ENCODE data around the gene MARVELD1. TPM values are rescaled to one million over a fixed set of nuclear protein-coding genes. Genes with fewer than 3 reads are reported as not detected.

MARVELD1 gene
- total and polyA plus RNA-seq, 2 of the 4 experiments (the other 2 are of a cell fraction), result 12.0 to 68.1 TPM

DNA sequence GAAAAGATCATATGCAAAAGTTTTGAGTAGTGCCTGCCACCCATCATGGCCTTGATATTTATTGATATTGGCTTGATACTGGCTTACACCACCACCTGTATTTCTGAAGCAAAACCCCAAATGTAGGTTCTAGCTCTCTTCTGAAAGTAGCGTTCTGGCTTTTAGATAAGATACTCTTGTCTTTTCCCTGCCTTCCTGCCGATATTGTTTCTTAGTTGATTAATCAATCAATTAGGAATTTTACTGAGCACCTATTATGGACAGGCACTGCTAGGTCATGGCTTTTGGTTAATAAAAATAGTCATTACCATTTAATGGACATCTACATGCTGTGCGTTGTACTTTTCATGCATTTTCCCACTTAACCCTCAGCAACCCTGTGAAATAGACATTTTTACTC is 50.4 kb downstream of the MARVELD1 start:
- ChIA-PET CTCF (interaction anchor here (0.7 kb wide), 2 partner anchors 62 to 277 kb away, joined by 3 read pairs; no protein-coding TSS in a partner anchor), POLR2A (ENCODE audit: unreplicated experiment) (no interaction called here)
- TF ChIP-seq RAD21 (IDR thresholded peaks at IDR 0.05; ENCODE audit: low read length), result no peak
- no peak for TF ChIP-seq CEBPB (IDR thresholded peaks at IDR 0.05; ENCODE audit: low read depth, low read length)
- TF ChIP-seq MAFK (IDR thresholded peaks at IDR 0.05; ENCODE audit: low read depth, low read length), result no peak
- TF ChIP-seq NFE2L2 (IDR thresholded peaks at IDR 0.05; ENCODE audit: low read depth, low read length), result no peak
- TF ChIP-seq RCOR1 (IDR thresholded peaks at IDR 0.05; ENCODE audit: insufficient replicate concordance, low read length), result no peak
- TF ChIP-seq, protein P1, sequence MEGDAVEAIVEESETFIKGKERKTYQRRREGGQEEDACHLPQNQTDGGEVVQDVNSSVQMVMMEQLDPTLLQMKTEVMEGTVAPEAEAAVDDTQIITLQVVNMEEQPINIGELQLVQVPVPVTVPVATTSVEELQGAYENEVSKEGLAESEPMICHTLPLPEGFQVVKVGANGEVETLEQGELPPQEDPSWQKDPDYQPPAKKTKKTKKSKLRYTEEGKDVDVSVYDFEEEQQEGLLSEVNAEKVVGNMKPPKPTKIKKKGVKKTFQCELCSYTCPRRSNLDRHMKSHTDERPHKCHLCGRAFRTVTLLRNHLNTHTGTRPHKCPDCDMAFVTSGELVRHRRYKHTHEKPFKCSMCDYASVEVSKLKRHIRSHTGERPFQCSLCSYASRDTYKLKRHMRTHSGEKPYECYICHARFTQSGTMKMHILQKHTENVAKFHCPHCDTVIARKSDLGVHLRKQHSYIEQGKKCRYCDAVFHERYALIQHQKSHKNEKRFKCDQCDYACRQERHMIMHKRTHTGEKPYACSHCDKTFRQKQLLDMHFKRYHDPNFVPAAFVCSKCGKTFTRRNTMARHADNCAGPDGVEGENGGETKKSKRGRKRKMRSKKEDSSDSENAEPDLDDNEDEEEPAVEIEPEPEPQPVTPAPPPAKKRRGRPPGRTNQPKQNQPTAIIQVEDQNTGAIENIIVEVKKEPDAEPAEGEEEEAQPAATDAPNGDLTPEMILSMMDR (conservative IDR thresholded peaks at IDR 0.05; ENCODE audit: low read depth, low read length), result no peak
- TF ChIP-seq BHLHE40 (IDR thresholded peaks at IDR 0.05; ENCODE audit: low read depth, low read length), result no peak
- TF ChIP-seq RFX5 (IDR thresholded peaks at IDR 0.05; ENCODE audit: low read depth, low read length), result no peak
- no peak for TF ChIP-seq POLR2A (IDR thresholded peaks at IDR 0.05; ENCODE audit: low read depth, low read length)
- TF ChIP-seq MXI1 (IDR thresholded peaks at IDR 0.05; ENCODE audit: borderline replicate concordance, low read depth, low read length), result no peak
- no peak for TF ChIP-seq FOS (IDR thresholded peaks at IDR 0.05; ENCODE audit: low read depth, low read length)
- TF ChIP-seq SMC3 (IDR thresholded peaks at IDR 0.05; ENCODE audit: low read depth, low read length), result no peak
- TF ChIP-seq CHD1 (IDR thresholded peaks at IDR 0.05; ENCODE audit: low read depth, low read length), result no peak
- TF ChIP-seq, protein P2, sequence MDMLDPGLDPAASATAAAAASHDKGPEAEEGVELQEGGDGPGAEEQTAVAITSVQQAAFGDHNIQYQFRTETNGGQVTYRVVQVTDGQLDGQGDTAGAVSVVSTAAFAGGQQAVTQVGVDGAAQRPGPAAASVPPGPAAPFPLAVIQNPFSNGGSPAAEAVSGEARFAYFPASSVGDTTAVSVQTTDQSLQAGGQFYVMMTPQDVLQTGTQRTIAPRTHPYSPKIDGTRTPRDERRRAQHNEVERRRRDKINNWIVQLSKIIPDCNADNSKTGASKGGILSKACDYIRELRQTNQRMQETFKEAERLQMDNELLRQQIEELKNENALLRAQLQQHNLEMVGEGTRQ (IDR thresholded peaks at IDR 0.05; ENCODE audit: low read depth, low read length), result no peak
- TF ChIP-seq, protein P3, sequence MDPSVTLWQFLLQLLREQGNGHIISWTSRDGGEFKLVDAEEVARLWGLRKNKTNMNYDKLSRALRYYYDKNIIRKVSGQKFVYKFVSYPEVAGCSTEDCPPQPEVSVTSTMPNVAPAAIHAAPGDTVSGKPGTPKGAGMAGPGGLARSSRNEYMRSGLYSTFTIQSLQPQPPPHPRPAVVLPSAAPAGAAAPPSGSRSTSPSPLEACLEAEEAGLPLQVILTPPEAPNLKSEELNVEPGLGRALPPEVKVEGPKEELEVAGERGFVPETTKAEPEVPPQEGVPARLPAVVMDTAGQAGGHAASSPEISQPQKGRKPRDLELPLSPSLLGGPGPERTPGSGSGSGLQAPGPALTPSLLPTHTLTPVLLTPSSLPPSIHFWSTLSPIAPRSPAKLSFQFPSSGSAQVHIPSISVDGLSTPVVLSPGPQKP (IDR thresholded peaks at IDR 0.05; ENCODE audit: borderline replicate concordance, low read depth, low read length), result no peak
- no peak for TF ChIP-seq MAZ (IDR thresholded peaks at IDR 0.05; ENCODE audit: borderline replicate concordance, low read depth, low read length)
- no peak overlapping the region for H3K4me2 ChIP-seq (ENCODE audit: low read depth, low read length)
- peaks cover 4% of the 10 kb centered on the region; the same call in 1 of the 2 replicates for H3K27me3 ChIP-seq (ENCODE audit: control insufficient read depth, insufficient read depth, low read length)
- no peak overlapping the region for H3K27ac ChIP-seq (ENCODE audit: insufficient read depth, low read length)
- in situ Hi-C loops (cut with MboI; ENCODE audit: low sequenced_read_pairs) (no loop called here), intact Hi-C loops (cut with micrococcal nuclease) (no loop called here), dilution Hi-C loops (cut with HindIII; ENCODE audit: low sequenced_read_pairs, unreplicated experiment) (no loop called here)
- no peak overlapping the region for H2BK120ac ChIP-seq (ENCODE audit: low read depth, low read length)
- no peak overlapping the region for H2AFZ ChIP-seq (replicated peaks; ENCODE audit: low read length, poor library complexity)
- no peak overlapping the region for H2BK20ac ChIP-seq (ENCODE audit: low read depth, low read length)
- no peak overlapping the region for H3K4ac ChIP-seq (ENCODE audit: low read depth, low read length)
- H3K9ac ChIP-seq (ENCODE audit: low read depth, low read length), result no peak overlapping the region
- H3K4me1 ChIP-seq (ENCODE audit: control insufficient read depth, insufficient read depth, low read length), result no peaks in the 10 kb centered on the region
- BruUV-seq (replicated peaks), result no TSS peak
- ATAC-seq (ENCODE audit: low read depth) (no peak), DNase-seq (no peak)
- no peak overlapping the region for H3K4me3 ChIP-seq (ENCODE audit: insufficient read depth, low read depth, low read length)
- H2BK15ac ChIP-seq (ENCODE audit: low read depth, low read length), result no peak overlapping the region
- H3K9me1 ChIP-seq (ENCODE audit: insufficient read depth, low read length), result no peaks in the 10 kb centered on the region
- H3K56ac ChIP-seq (ENCODE audit: extremely low read depth, insufficient read depth, low read length), result no peak overlapping the region
- no peak overlapping the region for H4K91ac ChIP-seq (ENCODE audit: insufficient read depth, low read depth, low read length)
- H3K79me1 ChIP-seq (ENCODE audit: low read depth in 1 of 2, low read length in 2 of 2), result no peaks in the 10 kb centered on the region
- H4K5ac ChIP-seq (ENCODE audit: low read depth, low read length), result no peak overlapping the region
- no peak overlapping the region for H3K23ac ChIP-seq (ENCODE audit: low read depth, low read length)
- H3K9me3 ChIP-seq (ENCODE audit: control insufficient read depth, insufficient read depth, low read length), result no peaks in the 10 kb centered on the region
- H3K36me3 ChIP-seq (ENCODE audit: control insufficient read depth, insufficient read depth, low read length), result peaks cover 21% of the 10 kb centered on the region
- WGBS, 2 experiments (ENCODE audit: extremely low coverage in 2 of 2, insufficient read length in 1 of 2), result no CpG with 5 or more reads among the region's 3 CpGs
- no peak overlapping the region for H3K18ac ChIP-seq (ENCODE audit: low read depth, low read length)
- no peak overlapping the region for H2AK5ac ChIP-seq (ENCODE audit: low read depth, low read length)
- H2BK5ac ChIP-seq (ENCODE audit: low read depth, low read length, poor library complexity, severe bottlenecking), result no peak overlapping the region
- H4K8ac ChIP-seq (ENCODE audit: low read depth in 2 of 2, low read length in 2 of 2), result no peak overlapping the region
- no peaks in the 10 kb centered on the region for H4K20me1 ChIP-seq (ENCODE audit: insufficient read depth, low read length)
- no peak overlapping the region for H2AK9ac ChIP-seq (replicated peaks; ENCODE audit: low read depth, low read length, poor library complexity)
- H3K14ac ChIP-seq (replicated peaks; ENCODE audit: low read depth, low read length), result no peak overlapping the region

All from IMR-90 (cell line).